ENCODE results near the gene CARD11.

CARD11 gene

GRCh38 chr7:2927592-2927991, 116.1 kb downstream of the CARD11 start:
- no peak for DNase-seq (ENCODE audit: low spot score)
- in situ Hi-C loops (cut with MboI; ENCODE audit: low pct_unique_long_range_greater_than_20kb, low sequenced_read_pairs, unreplicated experiment), result no loop called here
- no peak for TF ChIP-seq CTCF (IDR thresholded peaks at IDR 0.05; ENCODE audit: extremely low read depth, insufficient read depth, missing control alignments)

- TF ChIP-seq CTCF (IDR thresholded peaks at IDR 0.05; ENCODE audit: extremely low read depth, insufficient read depth, missing control alignments), result no peak
- in situ Hi-C loops (cut with MboI; ENCODE audit: low pct_unique_long_range_greater_than_20kb, low sequenced_read_pairs, unreplicated experiment), result no loop called here
- DNase-seq (ENCODE audit: low spot score), result no peak
These were observed 116.7 kb downstream of the CARD11 start for GRCh38 chr7:2926896-2927405.

GRCh38 chr7:2926120-2926895, 117.4 kb downstream of the CARD11 start:
- TF ChIP-seq CTCF (IDR thresholded peaks at IDR 0.05; ENCODE audit: extremely low read depth, insufficient read depth, missing control alignments), result no peak
- in situ Hi-C loops (cut with MboI; ENCODE audit: low pct_unique_long_range_greater_than_20kb, low sequenced_read_pairs, unreplicated experiment), result no loop called here
- DNase-seq (ENCODE audit: low spot score), result no peak

- in situ Hi-C loops (cut with MboI; ENCODE audit: low pct_unique_long_range_greater_than_20kb, low sequenced_read_pairs, unreplicated experiment), result no loop called here
These were observed 118.5 kb downstream of the CARD11 start for GRCh38 chr7:2924866-2925840.

GRCh38 chr7:2923886-2924574, 119.6 kb downstream of the CARD11 start:
- DNase-seq (ENCODE audit: low spot score), result no peak
- in situ Hi-C loops (cut with MboI; ENCODE audit: low pct_unique_long_range_greater_than_20kb, low sequenced_read_pairs, unreplicated experiment), result no loop called here
- TF ChIP-seq CTCF (IDR thresholded peaks at IDR 0.05; ENCODE audit: extremely low read depth, insufficient read depth, missing control alignments), result no peak

More at GRCh38 chr7:2924866-2925840, 118.5 kb downstream of the CARD11 start:
- DNase-seq (ENCODE audit: low spot score), result no peak
- TF ChIP-seq CTCF (IDR thresholded peaks at IDR 0.05; ENCODE audit: extremely low read depth, insufficient read depth, missing control alignments), result no peak

- TF ChIP-seq CTCF (IDR thresholded peaks at IDR 0.05; ENCODE audit: extremely low read depth, insufficient read depth, missing control alignments), result no peak
- no peak for DNase-seq (ENCODE audit: low spot score)
- in situ Hi-C loops (cut with MboI; ENCODE audit: low pct_unique_long_range_greater_than_20kb, low sequenced_read_pairs, unreplicated experiment), result no loop called here
These were observed 120.3 kb downstream of the CARD11 start for GRCh38 chr7:2923291-2923781.

Data from GM13977 (cell line).